ENCODE data around the gene ATP13A2.
"Not testable (repeated sequence)": the region's sequence is repeated elsewhere in the genome, so short reads cannot be mapped to it uniquely, and the experiment has no call there.

ATP13A2 gene

GRCh38 chr1:16954579-16954978 is 57.1 kb downstream of the ATP13A2 start:
- no peak for TF ChIP-seq CTCF (IDR thresholded peaks at IDR 0.05; ENCODE audit: control insufficient read depth, extremely low read depth, insufficient read depth)
- no peak overlapping the region for H3K4me3 ChIP-seq (ENCODE audit: low read depth, low read length)

DNA sequence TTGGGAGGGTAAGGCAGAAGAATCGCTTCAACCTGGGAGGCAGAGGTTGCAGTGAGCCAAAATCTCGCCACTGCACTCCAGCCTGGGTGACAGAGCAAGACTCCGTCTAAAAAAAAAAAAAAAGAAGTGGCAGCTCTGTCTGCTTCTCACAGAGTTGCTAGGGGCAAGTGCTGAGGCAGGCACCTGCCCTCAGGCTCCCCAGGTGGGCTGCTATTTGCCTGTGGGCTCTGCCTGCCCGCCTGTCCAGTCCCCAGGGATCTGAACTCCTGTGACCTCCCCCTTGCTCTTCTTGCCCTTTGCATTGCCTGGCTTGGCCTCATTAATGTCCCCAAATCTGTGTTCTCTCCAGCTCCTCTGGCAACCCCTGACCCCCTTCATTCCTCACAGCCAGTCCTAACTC is 59.4 kb downstream of the ATP13A2 start:
- not testable (repeated sequence) for H3K4me3 ChIP-seq (ENCODE audit: low read depth, low read length); DNase-seq (ENCODE audit: low read depth)

More at GRCh38 chr1:16954579-16954978, 57.1 kb downstream of the ATP13A2 start:
- DNase-seq (ENCODE audit: low read depth): no peak

- H3K4me3 ChIP-seq (ENCODE audit: low read depth, low read length): not testable (repeated sequence)
- DNase-seq (ENCODE audit: low read depth): peak; percentile 49
These were observed 62.7 kb downstream of the ATP13A2 start for GRCh38 chr1:16949026-16949425.

- not testable (repeated sequence) for H3K4me3 ChIP-seq (ENCODE audit: low read depth, low read length)
- peak; percentile 54 for DNase-seq (ENCODE audit: low read depth)
These were observed 63.3 kb downstream of the ATP13A2 start for GRCh38 chr1:16948282-16948891.

GRCh38 chr1:16946646-16947045 is 65.1 kb downstream of the ATP13A2 start:
- no peak for TF ChIP-seq CTCF (IDR thresholded peaks at IDR 0.05; ENCODE audit: control insufficient read depth, extremely low read depth, insufficient read depth)

GRCh38 chr1:16946185-16946584 is 65.5 kb downstream of the ATP13A2 start:
- DNase-seq (ENCODE audit: low read depth); H3K4me3 ChIP-seq (ENCODE audit: low read depth, low read length): not testable (repeated sequence)

More at GRCh38 chr1:16946646-16947045, 65.1 kb downstream of the ATP13A2 start:
- no peak for DNase-seq (ENCODE audit: low read depth)
- no peak overlapping the region for H3K4me3 ChIP-seq (ENCODE audit: low read depth, low read length)

GRCh38 chr1:16945512-16945911 is 66.2 kb downstream of the ATP13A2 start:
- not testable (repeated sequence) for H3K4me3 ChIP-seq (ENCODE audit: low read depth, low read length); DNase-seq (ENCODE audit: low read depth)

- DNase-seq (ENCODE audit: low read depth): no peak
- no peak for TF ChIP-seq CTCF (IDR thresholded peaks at IDR 0.05; ENCODE audit: control insufficient read depth, extremely low read depth, insufficient read depth)
- no peak overlapping the region for H3K4me3 ChIP-seq (ENCODE audit: low read depth, low read length)
These were observed 67.7 kb downstream of the ATP13A2 start for GRCh38 chr1:16944038-16944437.

DNA sequence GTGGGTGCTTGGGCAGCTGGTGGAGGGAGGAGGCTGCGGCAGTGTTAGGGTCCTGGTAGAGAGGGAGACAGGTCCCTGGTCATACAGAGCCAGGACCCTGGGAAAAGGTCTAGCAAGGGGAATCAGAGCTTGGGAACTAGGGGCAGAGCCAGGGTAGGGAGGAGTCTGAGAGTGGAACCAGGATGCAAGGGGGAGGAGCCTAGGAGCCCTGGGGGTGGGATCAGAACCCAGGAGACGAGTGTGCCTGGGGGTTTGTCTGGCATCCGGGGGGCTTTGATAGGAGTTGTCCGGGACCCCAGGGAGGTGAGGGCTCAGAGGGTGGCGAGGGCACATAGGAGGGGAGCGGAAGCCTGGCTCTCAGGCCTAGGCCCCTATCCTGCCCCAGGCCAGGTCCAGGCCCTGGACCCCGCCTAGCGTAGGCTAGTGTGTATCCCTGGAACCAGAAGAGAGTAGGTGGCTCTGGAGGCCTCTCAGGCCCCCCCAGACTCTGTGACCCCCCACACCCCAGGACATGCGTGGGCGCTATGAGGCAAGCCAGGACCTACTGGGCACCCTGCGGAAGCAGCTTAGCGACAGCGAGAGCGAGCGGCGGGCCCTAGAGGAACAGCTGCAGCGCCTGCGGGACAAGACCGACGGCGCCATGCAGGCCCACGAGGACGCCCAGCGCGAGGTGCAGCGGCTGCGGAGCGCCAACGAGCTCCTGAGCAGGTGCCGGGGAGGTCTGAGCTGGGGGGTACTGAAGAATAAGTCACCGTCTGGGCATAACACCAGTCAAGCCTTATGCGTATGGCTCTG is 72.1 kb downstream of the ATP13A2 start:
- not testable (repeated sequence) for H3K4me3 ChIP-seq (ENCODE audit: low read depth, low read length); DNase-seq (ENCODE audit: low read depth)

- H3K4me3 ChIP-seq (ENCODE audit: low read depth, low read length): no peak overlapping the region
- TF ChIP-seq CTCF (IDR thresholded peaks at IDR 0.05; ENCODE audit: control insufficient read depth, extremely low read depth, insufficient read depth): no peak
- no peak for DNase-seq (ENCODE audit: low read depth)
These were observed 73.1 kb downstream of the ATP13A2 start for GRCh38 chr1:16938351-16939321.

DNA sequence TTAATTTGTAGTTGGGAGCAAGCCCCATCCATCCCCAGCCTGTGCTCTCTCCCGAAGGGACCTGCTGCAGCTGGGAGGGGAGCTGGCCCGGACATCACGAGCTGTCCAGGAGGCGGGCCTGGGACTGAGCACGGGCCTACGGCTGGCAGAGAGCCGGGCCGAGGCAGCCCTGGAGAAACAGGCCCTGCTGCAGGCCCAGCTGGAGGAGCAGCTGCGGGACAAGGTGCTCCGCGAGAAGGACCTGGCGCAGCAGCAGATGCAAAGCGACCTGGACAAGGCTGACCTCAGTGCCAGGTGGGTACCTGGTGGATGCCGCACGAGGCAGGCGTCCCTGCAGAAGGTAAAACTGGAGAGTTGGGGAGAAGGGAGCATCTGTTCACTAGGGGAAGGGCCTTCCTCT is 75.1 kb downstream of the ATP13A2 start:
- not testable (repeated sequence) for H3K4me3 ChIP-seq (ENCODE audit: low read depth, low read length); DNase-seq (ENCODE audit: low read depth)
